Mesendoderm (in vitro differentiated cells): ENCODE data around the gene CAPN9.
"Not testable (repeated sequence)": the region's sequence is repeated elsewhere in the genome, so short reads cannot be mapped to it uniquely, and the experiment has no call there.

Source experiments
- DNase-seq: peaks from one replicate; pipeline ENCODE4 v3.0.0; 2013
- H2AK5ac ChIP-seq: 2 replicates; pipeline ENCODE4 v1.6.1; 2013; ENCODE audit warnings: low read length, inconsistent platforms
- H2BK120ac ChIP-seq: 2 replicates; pipeline ENCODE4 v1.6.1; 2013; ENCODE audit warnings: low read depth, mild to moderate bottlenecking, low read length, moderate library complexity, mixed read lengths
- H2BK15ac ChIP-seq: replicated peaks from 2 replicates; pipeline ENCODE4 v1.6.1; 2013; ENCODE audit warnings: low read depth, mild to moderate bottlenecking, moderate library complexity
- H2BK5ac ChIP-seq: 2 replicates; pipeline ENCODE4 v1.6.1; 2013; ENCODE audit warnings: low read length, inconsistent platforms
- H3K18ac ChIP-seq: 2 replicates; pipeline ENCODE4 v1.6.1; 2013; ENCODE audit warnings: mild to moderate bottlenecking, low read length, mixed read lengths
- H3K23ac ChIP-seq: one replicate; pipeline ENCODE4 v1.6.1; 2013; ENCODE audit warnings: low read length
- H3K27ac ChIP-seq: 2 replicates; pipeline ENCODE4 v1.5.1; 2013; ENCODE audit warnings: low read depth, mild to moderate bottlenecking, inconsistent platforms, low read length, moderate library complexity
- H3K27me3 ChIP-seq: 2 replicates; pipeline ENCODE4 v1.6.1; 2013; ENCODE audit warnings: low read length, control low read depth, mild to moderate bottlenecking, inconsistent platforms; ENCODE audit not compliant: insufficient read depth, poor library complexity
- H3K36me3 ChIP-seq: 2 replicates; pipeline ENCODE4 v1.6.1; 2013; ENCODE audit warnings: low read length, inconsistent platforms; ENCODE audit not compliant: control insufficient read depth, insufficient read depth
- H3K4ac ChIP-seq: one replicate; pipeline ENCODE4 v1.6.1; 2013; ENCODE audit warnings: low read depth, mild to moderate bottlenecking, low read length, moderate library complexity
- H3K4me1 ChIP-seq: 2 replicates; pipeline ENCODE4 v1.6.1; 2013; ENCODE audit warnings: low read depth, low read length, inconsistent platforms; ENCODE audit not compliant: control insufficient read depth
- H3K4me2 ChIP-seq: 2 replicates; pipeline ENCODE4 v1.6.1; 2013; ENCODE audit warnings: low read length
- H3K4me3 ChIP-seq: 2 replicates; pipeline ENCODE4 v1.5.1; 2013; ENCODE audit warnings: mild to moderate bottlenecking, low read length
- H3K56ac ChIP-seq: one replicate; pipeline ENCODE4 v1.6.1; 2013; ENCODE audit warnings: low read length
- H3K79me1 ChIP-seq: 2 replicates; pipeline ENCODE4 v1.6.1; 2013; ENCODE audit warnings: low read length, inconsistent platforms
- H3K79me2 ChIP-seq: 2 replicates; pipeline ENCODE4 v1.6.1; 2013; ENCODE audit warnings: mild to moderate bottlenecking, low read length; ENCODE audit not compliant: control insufficient read depth, insufficient read depth
- H3K9ac ChIP-seq: 2 replicates; pipeline ENCODE4 v1.6.1; 2013; ENCODE audit warnings: low read length, inconsistent platforms
- H4K5ac ChIP-seq: one replicate; pipeline ENCODE4 v1.6.1; 2013; ENCODE audit warnings: low read length
- H4K8ac ChIP-seq: one replicate; pipeline ENCODE4 v1.6.1; 2013; ENCODE audit warnings: low read depth, mild to moderate bottlenecking, control low read depth, low read length, moderate library complexity
- WGBS: extraction: QIAGEN DNeasy Blood & Tissue Kit; methylation state at CpG from one replicate; pipeline ENCODE4 v1.1.7; 2013; ENCODE audit warnings: low lambda C conversion rate, missing lambda C conversion rate; ENCODE audit not compliant: insufficient coverage; ENCODE audit errors: extremely low coverage; 5-methylcytosine and 5-hydroxymethylcytosine counted together

The CAPN9 gene

GRCh38 chr1:230842801-230843200 is 95.6 kb downstream of the CAPN9 start:
- Histone ChIP-seq H3K9ac (no peak overlapping the region), H3K36me3 (peaks cover 2% of the 10 kb centered on the region), H3K23ac (no peak overlapping the region), H2BK5ac (no peak overlapping the region), H3K18ac (no peak overlapping the region), H3K56ac (no peak overlapping the region), H3K4me3 (no peak overlapping the region), H2BK120ac (no peak overlapping the region), H3K4ac (no peak overlapping the region), H2AK5ac (no peak overlapping the region), H4K5ac (no peak overlapping the region), H2BK15ac (no peak overlapping the region), H3K4me2 (no peak overlapping the region), H3K79me1 (peaks cover 5% of the 10 kb centered on the region), H3K79me2 (no peaks in the 10 kb centered on the region), H4K8ac (no peak overlapping the region), H3K27me3 (no peaks in the 10 kb centered on the region), H3K27ac (no peak overlapping the region), H3K4me1 (no peaks in the 10 kb centered on the region)
- DNase-seq: no peak
- no CpG with 5 or more reads among the region's 8 CpGs for WGBS

- Histone ChIP-seq H3K9ac (no peak overlapping the region), H2BK5ac (no peak overlapping the region), H3K4me2 (no peak overlapping the region), H3K4ac (no peak overlapping the region), H4K5ac (no peak overlapping the region), H3K79me1 (peaks cover 7% of the 10 kb centered on the region), H3K4me3 (no peak overlapping the region), H3K56ac (no peak overlapping the region), H3K79me2 (no peaks in the 10 kb centered on the region), H2AK5ac (no peak overlapping the region), H3K23ac (no peak overlapping the region), H2BK15ac (no peak overlapping the region), H3K27ac (no peak overlapping the region), H4K8ac (no peak overlapping the region), H3K18ac (no peak overlapping the region), H3K36me3 (peaks cover 2% of the 10 kb centered on the region), H3K27me3 (no peaks in the 10 kb centered on the region), H2BK120ac (no peak overlapping the region), H3K4me1 (no peaks in the 10 kb centered on the region)
- no CpG with 5 or more reads among the region's 28 CpGs for WGBS
- no peak for DNase-seq
These were observed 96.5 kb downstream of the CAPN9 start for GRCh38 chr1:230843503-230844309.

GRCh38 chr1:230844561-230844960 is 97.4 kb downstream of the CAPN9 start:
- Histone ChIP-seq H3K9ac (no peak overlapping the region), H3K18ac (no peak overlapping the region)

GRCh38 chr1:230845184-230845583 is 98.0 kb downstream of the CAPN9 start:
- not testable (repeated sequence) for H4K8ac ChIP-seq, H3K56ac ChIP-seq, H3K23ac ChIP-seq, H3K18ac ChIP-seq, H3K27ac ChIP-seq, H2AK5ac ChIP-seq, H2BK120ac ChIP-seq, H3K36me3 ChIP-seq, H3K4me3 ChIP-seq, H2BK5ac ChIP-seq, H4K5ac ChIP-seq, H3K79me2 ChIP-seq, H3K9ac ChIP-seq, H3K4ac ChIP-seq, H3K4me2 ChIP-seq, H3K27me3 ChIP-seq, H2BK15ac ChIP-seq, H3K4me1 ChIP-seq, DNase-seq
- H3K79me1 ChIP-seq: peaks cover 13% of the 10 kb centered on the region
- no CpG with 5 or more reads among the region's 7 CpGs for WGBS

More at GRCh38 chr1:230844561-230844960, 97.4 kb downstream of the CAPN9 start:
- Histone ChIP-seq H3K79me2 (no peaks in the 10 kb centered on the region), H4K5ac (no peak overlapping the region), H2BK15ac (no peak overlapping the region), H2BK120ac (no peak overlapping the region), H3K79me1 (peaks cover 12% of the 10 kb centered on the region), H3K4me1 (no peaks in the 10 kb centered on the region), H4K8ac (no peak overlapping the region), H3K27me3 (no peaks in the 10 kb centered on the region), H2BK5ac (no peak overlapping the region), H3K4me2 (no peak overlapping the region), H2AK5ac (no peak overlapping the region), H3K23ac (no peak overlapping the region), H3K4ac (no peak overlapping the region), H3K36me3 (peaks cover 2% of the 10 kb centered on the region), H3K56ac (no peak overlapping the region), H3K4me3 (no peak overlapping the region), H3K27ac (no peak overlapping the region)
- no CpG with 5 or more reads among the region's 4 CpGs for WGBS
- no peak for DNase-seq

- H3K9ac ChIP-seq: no peak overlapping the region
- H2AK5ac ChIP-seq: no peak overlapping the region
- no peak overlapping the region for H4K8ac ChIP-seq
- no peak for DNase-seq
- no peak overlapping the region for H2BK120ac ChIP-seq
- H3K23ac ChIP-seq: no peak overlapping the region
- H2BK5ac ChIP-seq: no peak overlapping the region
- no CpG with 5 or more reads among the region's 3 CpGs for WGBS
- H3K4me3 ChIP-seq: no peak overlapping the region
- no peak overlapping the region for H3K18ac ChIP-seq
- H4K5ac ChIP-seq: no peak overlapping the region
- no peak overlapping the region for H3K27ac ChIP-seq
- no peak overlapping the region for H3K4me2 ChIP-seq
- peaks cover 2% of the 10 kb centered on the region for H3K36me3 ChIP-seq
- peaks cover 2% of the 10 kb centered on the region for H3K79me2 ChIP-seq
- no peaks in the 10 kb centered on the region for H3K27me3 ChIP-seq
- H3K56ac ChIP-seq: no peak overlapping the region
- H3K4me1 ChIP-seq: peaks cover 16% of the 10 kb centered on the region
- peaks cover 18% of the 10 kb centered on the region for H3K79me1 ChIP-seq
- H3K4ac ChIP-seq: no peak overlapping the region
- H2BK15ac ChIP-seq: no peak overlapping the region
These were observed 101.0 kb downstream of the CAPN9 start for GRCh38 chr1:230848235-230848634.
